MM.1S (cell line): ENCODE measurements around the gene TACR2.

ENCODE experiments used
- DNase-seq: peaks from one replicate; pipeline ENCODE4 v3.0.0-alpha.2; 2015
- H2AFZ ChIP-seq: fragments of 300-600 bp; sonication (generic); 2 replicates; pipeline ENCODE4 v1.6.0; 2016; ENCODE audit warnings: antibody characterized with exemption, low read length
- H3F3A ChIP-seq: fragments of 300-600 bp; sonication (generic); 2 replicates; pipeline ENCODE4 v1.6.1; 2016; ENCODE audit warnings: mild to moderate bottlenecking, antibody characterized with exemption, low read length, moderate library complexity, mixed read lengths; ENCODE audit not compliant: insufficient read depth
- H3K27ac ChIP-seq: fragments of 300-600 bp; sonication (generic); 2 replicates; pipeline ENCODE4 v1.5.1; 2016; ENCODE audit warnings: mild to moderate bottlenecking, low read length
- H3K27me3 ChIP-seq: fragments of 300-600 bp; sonication (generic); replicated peaks from 2 replicates; pipeline ENCODE4 v1.6.0; 2016; ENCODE audit warnings: low read length; ENCODE audit not compliant: insufficient read depth
- H3K36me3 ChIP-seq: fragments of 300-600 bp; sonication (generic); replicated peaks from 2 replicates; pipeline ENCODE4 v1.6.1; 2016; ENCODE audit warnings: mild to moderate bottlenecking, low read length, mixed read lengths; ENCODE audit not compliant: insufficient read depth
- H3K4me1 ChIP-seq: fragments of 300-600 bp; sonication (generic); 2 replicates; pipeline ENCODE4 v1.6.1; 2016; ENCODE audit warnings: low read length, mixed read lengths
- H3K4me2 ChIP-seq: fragments of 300-600 bp; sonication (generic); 2 replicates; pipeline ENCODE4 v1.6.0; 2016; ENCODE audit warnings: low read depth, low read length
- H3K4me3 ChIP-seq: fragments of 300-600 bp; sonication (generic); 2 replicates; pipeline ENCODE4 v1.5.1; 2016; ENCODE audit warnings: low read length, mixed read lengths
- H3K79me2 ChIP-seq: fragments of 300-600 bp; sonication (generic); 2 replicates; pipeline ENCODE4 v1.6.1; 2016; ENCODE audit warnings: mixed run types, low read length, mixed read lengths
- H3K9ac ChIP-seq: fragments of 300-600 bp; sonication (generic); 2 replicates; pipeline ENCODE4 v1.6.1; 2016; ENCODE audit warnings: low read length, mixed read lengths
- H3K9me2 ChIP-seq: fragments of 300-600 bp; sonication (generic); replicated peaks from 2 replicates; pipeline ENCODE4 v1.6.1; 2016; ENCODE audit warnings: mild to moderate bottlenecking, low read length, mixed read lengths; ENCODE audit not compliant: insufficient read depth
- H3K9me3 ChIP-seq: fragments of 300-600 bp; sonication (generic); replicated peaks from 2 replicates; pipeline ENCODE4 v1.6.1; 2016; ENCODE audit warnings: mild to moderate bottlenecking, low read length, mixed read lengths; ENCODE audit not compliant: insufficient read depth
- H4K20me1 ChIP-seq: fragments of 300-600 bp; sonication (generic); 2 replicates; pipeline ENCODE4 v1.6.1; 2016; ENCODE audit warnings: mild to moderate bottlenecking, low read length, moderate library complexity, mixed read lengths; ENCODE audit not compliant: insufficient read depth
- EZH2 ChIP-seq: fragments of 300-600 bp; sonication (generic); optimal IDR thresholded peaks from 2 replicates; pipeline ENCODE3; 2017; ENCODE audit warnings: low read depth, mild to moderate bottlenecking, antibody characterized with exemption, low read length, mixed read lengths
- EZH2phosphoT487 ChIP-seq: fragments of 300-600 bp; sonication (generic); IDR thresholded peaks from 2 replicates; pipeline ENCODE4 v1.6.1; 2018; ENCODE audit warnings: antibody characterized with exemption, low read length
- TF ChIP-seq, protein P1 (sequence below): fragments of 300-600 bp; sonication (generic); IDR thresholded peaks from 2 replicates; pipeline ENCODE4 v1.5.1; 2016; ENCODE audit warnings: antibody characterized with exemption, low read length, mixed read lengths

TACR2 gene

GRCh38 chr10:69416695-69417094 lies at the start of gene TACR2:
Gene TACR2, minus strand, starts transcription at chr10:69416918. Its CDS starts 595 bp downstream, at chr10:69416323.
- Histone ChIP-seq H3K27ac (no peak within 1 kb of the TSS), H3K36me3 (no peaks in the 10 kb centered on the region), H3K4me3 (no peak within 1 kb of the TSS), H3F3A (no peaks in the 10 kb centered on the region), H3K27me3 (peaks cover 28% of the 10 kb centered on the region; the same call in 1 of the 2 replicates), H3K4me2 (no peak within 1 kb of the TSS), H3K79me2 (no peaks in the 10 kb centered on the region), H2AFZ (no peak within 1 kb of the TSS), H4K20me1 (no peaks in the 10 kb centered on the region), H3K9me2 (no peaks in the 10 kb centered on the region), H3K4me1 (no peaks in the 10 kb centered on the region), H3K9ac (no peak within 1 kb of the TSS), H3K9me3 (no peaks in the 10 kb centered on the region)
- TF ChIP-seq, protein P1, sequence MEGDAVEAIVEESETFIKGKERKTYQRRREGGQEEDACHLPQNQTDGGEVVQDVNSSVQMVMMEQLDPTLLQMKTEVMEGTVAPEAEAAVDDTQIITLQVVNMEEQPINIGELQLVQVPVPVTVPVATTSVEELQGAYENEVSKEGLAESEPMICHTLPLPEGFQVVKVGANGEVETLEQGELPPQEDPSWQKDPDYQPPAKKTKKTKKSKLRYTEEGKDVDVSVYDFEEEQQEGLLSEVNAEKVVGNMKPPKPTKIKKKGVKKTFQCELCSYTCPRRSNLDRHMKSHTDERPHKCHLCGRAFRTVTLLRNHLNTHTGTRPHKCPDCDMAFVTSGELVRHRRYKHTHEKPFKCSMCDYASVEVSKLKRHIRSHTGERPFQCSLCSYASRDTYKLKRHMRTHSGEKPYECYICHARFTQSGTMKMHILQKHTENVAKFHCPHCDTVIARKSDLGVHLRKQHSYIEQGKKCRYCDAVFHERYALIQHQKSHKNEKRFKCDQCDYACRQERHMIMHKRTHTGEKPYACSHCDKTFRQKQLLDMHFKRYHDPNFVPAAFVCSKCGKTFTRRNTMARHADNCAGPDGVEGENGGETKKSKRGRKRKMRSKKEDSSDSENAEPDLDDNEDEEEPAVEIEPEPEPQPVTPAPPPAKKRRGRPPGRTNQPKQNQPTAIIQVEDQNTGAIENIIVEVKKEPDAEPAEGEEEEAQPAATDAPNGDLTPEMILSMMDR: no peak
- TF ChIP-seq EZH2phosphoT487 (no peak), EZH2 (no peak)
- DNase-seq: no peak

DNA sequence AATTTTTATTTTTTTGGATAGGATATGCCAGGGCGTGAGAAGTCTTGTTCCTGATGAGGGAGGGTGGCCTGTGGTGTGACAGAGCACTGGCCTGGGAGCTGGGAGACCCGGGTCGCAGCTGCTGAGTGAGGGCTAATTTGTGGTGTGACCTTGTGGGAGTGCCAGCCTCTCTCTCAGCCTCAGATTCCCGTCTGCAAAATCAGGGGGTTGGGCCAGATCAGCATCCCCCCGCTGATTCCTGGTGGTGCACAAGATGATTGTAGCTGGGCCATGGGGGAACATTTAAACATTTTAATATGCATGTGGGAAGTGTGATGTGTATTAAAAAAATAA lies 49.4 kb upstream of the TACR2 start:
- DNase-seq: no peak
- Histone ChIP-seq H3K27me3 (no peaks in the 10 kb centered on the region), H3K4me1 (no peaks in the 10 kb centered on the region), H2AFZ (no peak overlapping the region), H3K79me2 (no peaks in the 10 kb centered on the region), H3K4me2 (no peak overlapping the region), H3F3A (no peaks in the 10 kb centered on the region), H3K36me3 (no peaks in the 10 kb centered on the region), H3K4me3 (no peak overlapping the region), H3K9me2 (no peaks in the 10 kb centered on the region), H3K9ac (no peak overlapping the region), H3K27ac (no peak overlapping the region), H3K9me3 (no peaks in the 10 kb centered on the region), H4K20me1 (no peaks in the 10 kb centered on the region)
- TF ChIP-seq, protein P1: no peak
- TF ChIP-seq EZH2phosphoT487 (no peak), EZH2 (no peak)

GRCh38 chr10:69465457-69466157 lies 48.9 kb upstream of the TACR2 start:
- H3F3A ChIP-seq: no peaks in the 10 kb centered on the region
- no peak overlapping the region for H3K4me2 ChIP-seq
- no peaks in the 10 kb centered on the region for H3K9me3 ChIP-seq
- H3K9me2 ChIP-seq: no peaks in the 10 kb centered on the region
- H2AFZ ChIP-seq: no peak overlapping the region
- DNase-seq: no peak
- no peaks in the 10 kb centered on the region for H4K20me1 ChIP-seq
- no peak overlapping the region for H3K4me3 ChIP-seq
- H3K79me2 ChIP-seq: no peaks in the 10 kb centered on the region
- H3K27ac ChIP-seq: no peak overlapping the region
- H3K27me3 ChIP-seq: no peaks in the 10 kb centered on the region
- H3K36me3 ChIP-seq: no peaks in the 10 kb centered on the region
- TF ChIP-seq EZH2phosphoT487 (no peak), EZH2 (no peak)
- TF ChIP-seq, protein P1: no peak
- no peaks in the 10 kb centered on the region for H3K4me1 ChIP-seq
- no peak overlapping the region for H3K9ac ChIP-seq
